Pons (tissue), 1 donor: Measurements from ENCODE around the gene ATP1A4.
"Not testable (repeated sequence)": the region's sequence is repeated elsewhere in the genome, so short reads cannot be mapped to it uniquely, and the experiment has no call there.

Experiments
- DNase-seq: peaks from one replicate; pipeline ENCODE4 v3.0.0-alpha.2; 2016; ENCODE audit warnings: low spot score

ATP1A4 gene

DNA sequence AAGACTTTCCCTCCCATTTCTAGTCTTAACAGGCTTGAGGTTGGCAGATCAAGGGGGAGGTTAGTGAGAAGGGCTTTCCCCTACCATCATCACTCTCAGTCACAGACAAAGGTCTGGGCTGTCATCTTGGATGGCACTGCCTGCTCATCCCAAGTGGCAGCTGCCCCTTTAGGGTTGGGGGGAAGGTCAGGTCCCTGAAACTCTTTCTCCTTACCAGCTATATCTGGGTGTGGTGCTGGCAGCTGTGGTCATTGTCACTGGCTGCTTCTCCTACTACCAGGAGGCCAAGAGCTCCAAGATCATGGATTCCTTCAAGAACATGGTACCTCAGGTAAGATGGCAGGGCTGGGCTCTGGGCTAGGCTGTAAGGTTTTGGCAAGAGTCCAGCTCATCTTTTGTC lies 27.7 kb upstream of the ATP1A4 start:
- no peak for DNase-seq

DNA sequence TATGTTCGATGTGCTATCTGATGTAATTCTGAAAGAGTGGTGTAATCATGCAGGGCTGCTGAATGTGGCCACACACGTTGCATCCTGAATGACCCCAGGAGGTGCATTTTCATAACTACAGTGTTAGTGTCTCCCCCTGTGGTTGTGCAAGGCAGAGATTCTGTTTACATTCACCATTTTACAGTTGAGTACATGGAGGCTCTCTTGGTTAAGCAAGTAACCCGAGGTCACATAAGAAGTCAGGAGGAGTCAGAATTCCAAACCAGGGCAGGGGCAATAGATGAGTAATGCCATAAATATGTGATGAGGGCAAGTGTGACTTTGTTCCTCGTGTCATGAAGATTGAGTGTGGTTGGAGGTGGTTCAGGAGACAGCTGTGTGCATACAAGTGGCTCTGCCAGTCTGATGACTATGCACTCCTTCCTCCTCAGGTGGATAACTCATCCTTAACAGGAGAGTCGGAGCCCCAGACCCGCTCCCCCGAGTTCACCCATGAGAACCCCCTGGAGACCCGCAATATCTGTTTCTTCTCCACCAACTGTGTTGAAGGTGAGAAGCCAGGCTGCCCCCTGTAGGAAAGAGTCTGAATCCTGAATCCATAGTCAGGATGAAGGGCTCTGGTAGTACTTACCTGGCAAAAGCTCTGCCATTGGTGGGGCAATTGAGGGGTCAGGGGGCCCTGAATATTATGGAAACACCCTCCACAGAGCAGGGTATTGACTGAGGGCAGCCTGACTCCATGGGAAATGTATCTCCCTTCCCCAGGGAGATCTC lies 26.5 kb upstream of the ATP1A4 start:
- no peak for DNase-seq

- DNase-seq, result no peak
Observed at GRCh38 chr1:160125746-160126145, 25.7 kb upstream of the ATP1A4 start.

DNA sequence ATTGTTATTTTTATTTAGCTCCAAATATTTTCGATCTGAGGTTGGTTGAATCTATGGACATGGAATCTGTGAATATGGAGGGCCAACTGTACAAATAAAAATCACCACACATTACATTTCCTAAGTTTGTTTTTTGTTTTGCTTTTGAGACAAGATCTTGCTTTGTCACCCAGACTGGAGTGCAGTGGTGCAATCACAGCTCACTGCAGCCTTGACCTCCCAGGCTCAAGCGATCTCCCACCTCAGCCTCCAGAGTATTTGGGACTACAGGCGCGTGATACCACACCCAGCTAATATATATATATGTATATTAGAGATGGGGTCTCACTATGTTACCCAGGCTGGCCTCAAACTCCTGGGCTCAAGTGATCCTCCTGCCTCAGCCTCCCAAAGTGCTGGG lies 25.1 kb upstream of the ATP1A4 start:
- DNase-seq, result not testable (repeated sequence)

DNA sequence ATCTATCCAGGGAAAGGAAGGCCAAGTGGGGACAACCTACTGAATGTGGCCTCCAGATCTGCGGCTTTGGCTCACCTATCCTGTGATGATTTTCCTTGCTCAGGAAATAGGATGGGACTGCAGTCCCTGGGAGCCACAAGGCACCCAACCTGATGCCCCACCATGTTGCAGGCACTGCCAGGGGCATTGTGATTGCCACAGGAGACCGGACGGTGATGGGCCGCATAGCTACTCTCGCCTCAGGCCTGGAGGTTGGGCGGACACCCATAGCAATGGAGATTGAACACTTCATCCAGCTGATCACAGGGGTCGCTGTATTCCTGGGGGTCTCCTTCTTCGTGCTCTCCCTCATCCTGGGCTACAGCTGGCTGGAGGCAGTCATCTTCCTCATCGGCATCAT lies 24.0 kb upstream of the ATP1A4 start:
- DNase-seq, result no peak

- DNase-seq, result no peak
Observed at GRCh38 chr1:160127865-160128523, 23.4 kb upstream of the ATP1A4 start.

DNA sequence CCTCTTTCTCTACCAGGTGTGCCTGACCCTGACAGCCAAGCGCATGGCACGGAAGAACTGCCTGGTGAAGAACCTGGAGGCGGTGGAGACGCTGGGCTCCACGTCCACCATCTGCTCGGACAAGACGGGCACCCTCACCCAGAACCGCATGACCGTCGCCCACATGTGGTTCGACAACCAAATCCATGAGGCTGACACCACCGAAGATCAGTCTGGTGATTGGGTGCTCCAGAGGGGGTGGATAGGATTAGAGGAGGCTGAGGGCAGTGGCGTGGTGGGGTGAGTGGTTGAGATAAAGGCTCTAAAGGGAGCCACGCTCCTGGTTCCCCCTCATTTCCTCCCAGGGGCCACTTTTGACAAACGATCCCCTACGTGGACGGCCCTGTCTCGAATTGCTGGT lies 22.8 kb upstream of the ATP1A4 start:
- DNase-seq, result no peak

DNA sequence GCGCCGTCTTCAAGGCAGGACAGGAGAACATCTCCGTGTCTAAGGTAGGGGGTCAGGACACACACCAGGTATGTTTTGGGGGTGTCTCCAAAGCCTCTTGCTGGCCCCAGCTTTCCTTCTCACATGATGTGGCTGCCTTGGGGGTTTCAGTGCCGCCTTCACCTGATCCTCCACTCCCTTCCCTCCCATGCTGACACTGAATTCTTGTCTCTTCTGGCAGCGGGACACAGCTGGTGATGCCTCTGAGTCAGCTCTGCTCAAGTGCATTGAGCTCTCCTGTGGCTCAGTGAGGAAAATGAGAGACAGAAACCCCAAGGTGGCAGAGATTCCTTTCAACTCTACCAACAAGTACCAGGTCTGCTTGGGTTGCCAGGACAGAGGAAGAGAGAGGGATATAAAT lies 22.4 kb upstream of the ATP1A4 start:
- no peak for DNase-seq

DNA sequence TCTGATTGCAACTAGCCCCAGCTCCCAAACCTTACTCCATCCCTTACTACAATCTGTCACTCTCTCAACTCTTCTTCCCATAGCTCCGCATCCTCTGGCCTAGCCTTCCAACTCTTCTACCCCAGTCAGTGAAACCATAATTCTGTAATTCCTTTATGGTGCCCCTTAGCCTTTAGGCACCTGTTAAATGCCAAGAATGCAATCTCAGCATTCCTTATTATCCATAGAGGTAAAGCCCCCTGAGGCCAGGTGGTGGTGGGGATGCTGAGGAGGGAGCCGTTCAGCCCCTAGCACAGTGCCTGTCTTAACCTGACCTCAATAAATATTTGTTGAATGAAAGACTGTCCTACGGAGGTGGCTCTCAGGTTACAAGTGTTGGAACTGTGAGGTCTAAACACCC lies 21.8 kb upstream of the ATP1A4 start:
- no peak for DNase-seq

DNA sequence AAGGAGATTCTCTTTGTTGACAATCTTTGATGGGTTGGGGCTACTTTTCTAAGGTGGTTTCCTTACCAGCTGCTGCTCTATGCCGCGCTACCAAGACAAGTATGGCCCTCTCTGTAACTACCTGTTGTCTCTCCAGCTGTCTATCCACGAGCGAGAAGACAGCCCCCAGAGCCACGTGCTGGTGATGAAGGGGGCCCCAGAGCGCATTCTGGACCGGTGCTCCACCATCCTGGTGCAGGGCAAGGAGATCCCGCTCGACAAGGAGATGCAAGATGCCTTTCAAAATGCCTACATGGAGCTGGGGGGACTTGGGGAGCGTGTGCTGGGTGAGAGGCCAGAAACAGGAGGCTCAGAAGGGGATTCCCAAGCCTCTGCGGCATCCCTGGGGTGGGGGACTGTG lies 21.4 kb upstream of the ATP1A4 start:
- DNase-seq, result no peak

DNA sequence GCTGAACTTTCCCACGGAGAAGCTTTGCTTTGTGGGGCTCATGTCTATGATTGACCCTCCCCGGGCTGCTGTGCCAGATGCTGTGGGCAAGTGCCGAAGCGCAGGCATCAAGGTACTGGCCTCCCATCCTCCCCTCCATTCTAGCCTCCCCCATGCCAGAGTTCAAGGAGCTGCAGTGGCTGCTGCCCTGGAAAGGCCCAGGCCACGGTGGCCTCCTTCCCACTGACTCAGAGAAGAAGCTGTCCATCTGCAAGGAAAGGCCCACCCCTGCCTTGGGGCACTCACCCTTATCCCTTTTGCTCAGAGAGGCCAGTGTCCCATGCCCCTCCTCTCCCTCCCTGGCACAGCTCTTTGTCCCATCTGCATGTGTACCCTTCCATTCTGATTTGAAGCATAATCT lies 20.9 kb upstream of the ATP1A4 start:
- no peak for DNase-seq

GRCh38 chr1:160130939-160131338 lies 20.5 kb upstream of the ATP1A4 start:
- no peak for DNase-seq

DNA sequence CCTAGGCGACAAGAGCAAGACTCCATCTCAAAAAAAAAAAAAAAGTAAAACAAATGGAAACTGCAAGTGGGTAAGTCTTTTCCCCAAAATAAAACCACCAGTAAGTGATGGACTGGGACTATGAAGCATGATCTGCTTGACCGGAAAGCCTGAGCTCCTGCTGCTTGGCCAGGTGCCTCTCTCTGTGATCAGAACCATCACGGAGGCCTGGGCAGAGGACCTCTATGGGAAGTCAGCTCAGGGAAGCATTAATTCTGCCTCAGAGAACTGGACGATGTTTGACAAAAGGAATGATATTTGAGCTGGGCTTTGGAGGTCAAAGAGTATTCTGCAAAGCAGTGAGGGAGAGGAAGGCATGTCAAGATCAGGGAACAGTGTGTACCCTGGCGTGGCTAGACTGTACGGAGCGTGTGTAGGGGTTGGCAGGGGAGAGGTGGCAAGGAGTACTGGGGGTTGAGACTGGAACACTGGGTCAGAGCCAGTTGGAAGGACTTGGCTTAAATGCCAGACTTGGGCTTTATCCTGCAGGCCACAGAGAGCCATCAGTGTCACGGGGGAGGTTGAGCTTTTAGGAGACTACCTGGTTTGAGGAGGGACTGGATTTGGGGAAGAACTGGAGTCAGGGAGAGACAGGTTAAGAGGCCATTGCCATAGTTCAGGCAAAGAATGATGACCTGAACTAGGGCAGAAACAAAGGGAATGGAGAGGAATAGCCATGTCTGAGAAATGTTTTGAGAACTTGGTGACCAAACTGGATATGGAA lies 19.4 kb upstream of the ATP1A4 start:
- no peak for DNase-seq

- DNase-seq, result no peak
Observed at GRCh38 chr1:160133990-160134770, 17.2 kb upstream of the ATP1A4 start.

- DNase-seq, result no peak
Observed at GRCh38 chr1:160134791-160135572, 16.4 kb upstream of the ATP1A4 start.

- DNase-seq, result no peak
Observed at GRCh38 chr1:160136121-160136925, 15.1 kb upstream of the ATP1A4 start.

DNA sequence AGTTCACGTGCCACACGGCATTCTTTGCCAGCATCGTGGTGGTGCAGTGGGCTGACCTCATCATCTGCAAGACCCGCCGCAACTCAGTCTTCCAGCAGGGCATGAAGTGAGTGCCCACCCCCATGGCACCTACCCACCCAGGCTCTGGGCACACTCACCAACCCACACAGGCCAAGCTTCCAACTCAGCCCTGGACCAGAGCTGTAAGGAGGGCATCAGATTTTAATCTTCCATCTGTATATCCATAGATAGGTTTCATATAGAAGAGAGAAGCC lies 14.5 kb upstream of the ATP1A4 start:
- no peak for DNase-seq

DNA sequence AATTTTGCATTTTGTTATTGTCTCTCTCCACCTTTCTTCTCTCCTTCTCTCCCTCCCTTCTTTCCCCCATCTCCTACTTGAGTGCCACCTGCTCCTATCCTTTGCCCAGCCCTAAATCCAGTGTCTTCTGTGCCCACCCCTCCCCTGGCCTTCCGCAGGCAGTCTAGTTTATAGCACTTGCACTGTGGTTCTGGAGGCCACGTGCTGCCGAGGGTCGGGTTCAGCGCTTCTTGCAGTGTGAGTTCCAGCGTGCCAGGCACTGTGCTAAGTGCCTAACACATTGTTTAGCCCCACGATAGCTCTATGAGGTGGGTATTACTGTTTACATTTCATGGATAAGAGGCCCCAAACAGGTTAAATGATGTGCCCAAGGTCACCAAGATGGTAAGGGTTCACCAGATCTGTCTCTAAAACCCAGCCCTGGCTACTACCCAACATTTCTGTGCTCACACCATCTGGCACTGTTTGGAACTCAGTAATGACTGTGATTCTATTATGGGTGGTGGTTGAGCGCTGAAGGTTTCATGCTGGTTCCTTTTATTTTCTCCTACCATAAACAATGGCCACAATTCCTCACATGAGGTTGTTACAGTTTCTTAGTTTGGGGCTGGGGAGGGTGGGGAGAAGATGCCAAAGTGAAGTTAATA lies 14.1 kb upstream of the ATP1A4 start:
- DNase-seq, result no peak

DNA sequence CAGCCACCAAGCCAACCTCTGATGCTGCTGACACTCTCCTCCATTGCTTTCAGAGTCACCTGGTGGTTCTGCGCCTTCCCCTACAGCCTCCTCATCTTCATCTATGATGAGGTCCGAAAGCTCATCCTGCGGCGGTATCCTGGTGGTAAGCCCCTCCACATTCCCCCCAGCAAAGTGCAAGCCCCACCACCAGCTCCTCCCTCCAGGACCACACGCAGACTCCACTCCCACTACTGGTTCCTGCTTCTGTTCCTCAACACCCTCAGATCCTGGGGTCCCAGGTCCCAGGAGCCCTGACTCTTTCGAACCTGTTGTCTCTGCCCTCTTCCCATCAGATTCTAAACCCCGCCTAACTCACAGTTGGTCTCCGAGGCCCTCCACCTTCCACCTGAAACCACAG lies 11.6 kb upstream of the ATP1A4 start:
- no peak for DNase-seq

GRCh38 chr1:160143695-160144094 lies 7.7 kb upstream of the ATP1A4 start:
- peak; percentile 65 for DNase-seq
